Measurements from ENCODE around the gene SETD2. TPM values are rescaled to one million over a fixed set of nuclear protein-coding genes. Genes with fewer than 3 reads are reported as not detected.

SETD2 gene
- total and polyA plus RNA-seq, 9 of the 15 experiments (the other 6 are each of a cell fraction or from before 2014, with no cell fraction given), result 8.2 to 44.0 (median 33.6) TPM

DNA sequence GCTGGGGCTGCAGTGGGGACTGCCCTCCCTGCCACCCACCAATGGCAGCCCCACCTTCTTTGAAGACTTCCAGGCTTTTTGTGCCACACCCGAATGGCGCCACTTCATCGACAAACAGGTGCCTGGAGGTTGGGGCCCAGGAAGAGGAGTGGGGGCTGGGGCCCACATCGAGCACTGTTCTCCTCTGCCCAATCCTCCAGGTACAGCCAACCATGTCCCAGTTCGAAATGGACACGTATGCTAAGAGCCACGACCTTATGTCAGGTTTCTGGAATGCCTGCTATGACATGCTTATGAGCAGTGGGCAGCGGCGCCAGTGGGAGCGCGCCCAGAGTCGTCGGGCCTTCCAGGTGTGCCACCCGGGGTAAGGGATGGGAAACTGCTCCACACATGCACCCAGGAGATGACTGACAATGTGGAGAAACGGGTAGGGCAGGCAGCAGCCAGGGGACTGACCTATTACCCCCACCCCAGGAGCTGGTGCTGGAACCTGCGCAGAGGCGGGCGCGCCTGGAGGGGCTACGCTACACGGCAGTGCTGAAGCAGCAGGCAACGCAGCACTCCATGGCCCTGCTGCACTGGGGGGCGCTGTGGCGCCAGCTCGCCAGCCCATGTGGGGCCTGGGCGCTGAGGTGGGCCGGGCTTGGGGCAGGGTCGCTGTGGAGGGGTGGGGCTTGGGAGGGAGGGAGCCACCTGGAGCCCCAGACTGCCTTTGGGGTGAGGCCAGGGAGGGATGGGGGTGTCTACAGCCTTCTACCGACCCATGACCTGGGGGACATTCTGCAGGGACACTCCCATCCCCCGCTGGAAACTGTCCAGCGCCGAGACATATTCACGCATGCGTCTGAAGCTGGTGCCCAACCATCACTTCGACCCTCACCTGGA is 161.5 kb downstream of the SETD2 start (continued):
- no peak for TF ChIP-seq KDM1A (IDR thresholded peaks at IDR 0.05)
- TF ChIP-seq, protein P1, sequence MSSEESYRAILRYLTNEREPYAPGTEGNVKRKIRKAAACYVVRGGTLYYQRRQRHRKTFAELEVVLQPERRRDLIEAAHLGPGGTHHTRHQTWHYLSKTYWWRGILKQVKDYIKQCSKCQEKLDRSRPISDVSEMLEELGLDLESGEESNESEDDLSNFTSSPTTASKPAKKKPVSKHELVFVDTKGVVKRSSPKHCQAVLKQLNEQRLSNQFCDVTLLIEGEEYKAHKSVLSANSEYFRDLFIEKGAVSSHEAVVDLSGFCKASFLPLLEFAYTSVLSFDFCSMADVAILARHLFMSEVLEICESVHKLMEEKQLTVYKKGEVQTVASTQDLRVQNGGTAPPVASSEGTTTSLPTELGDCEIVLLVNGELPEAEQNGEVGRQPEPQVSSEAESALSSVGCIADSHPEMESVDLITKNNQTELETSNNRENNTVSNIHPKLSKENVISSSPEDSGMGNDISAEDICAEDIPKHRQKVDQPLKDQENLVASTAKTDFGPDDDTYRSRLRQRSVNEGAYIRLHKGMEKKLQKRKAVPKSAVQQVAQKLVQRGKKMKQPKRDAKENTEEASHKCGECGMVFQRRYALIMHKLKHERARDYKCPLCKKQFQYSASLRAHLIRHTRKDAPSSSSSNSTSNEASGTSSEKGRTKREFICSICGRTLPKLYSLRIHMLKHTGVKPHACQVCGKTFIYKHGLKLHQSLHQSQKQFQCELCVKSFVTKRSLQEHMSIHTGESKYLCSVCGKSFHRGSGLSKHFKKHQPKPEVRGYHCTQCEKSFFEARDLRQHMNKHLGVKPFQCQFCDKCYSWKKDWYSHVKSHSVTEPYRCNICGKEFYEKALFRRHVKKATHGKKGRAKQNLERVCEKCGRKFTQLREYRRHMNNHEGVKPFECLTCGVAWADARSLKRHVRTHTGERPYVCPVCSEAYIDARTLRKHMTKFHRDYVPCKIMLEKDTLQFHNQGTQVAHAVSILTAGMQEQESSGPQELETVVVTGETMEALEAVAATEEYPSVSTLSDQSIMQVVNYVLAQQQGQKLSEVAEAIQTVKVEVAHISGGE (CRISPR knock-in tag; IDR thresholded peaks at IDR 0.05), result no peak
- TF ChIP-seq, protein P2, sequence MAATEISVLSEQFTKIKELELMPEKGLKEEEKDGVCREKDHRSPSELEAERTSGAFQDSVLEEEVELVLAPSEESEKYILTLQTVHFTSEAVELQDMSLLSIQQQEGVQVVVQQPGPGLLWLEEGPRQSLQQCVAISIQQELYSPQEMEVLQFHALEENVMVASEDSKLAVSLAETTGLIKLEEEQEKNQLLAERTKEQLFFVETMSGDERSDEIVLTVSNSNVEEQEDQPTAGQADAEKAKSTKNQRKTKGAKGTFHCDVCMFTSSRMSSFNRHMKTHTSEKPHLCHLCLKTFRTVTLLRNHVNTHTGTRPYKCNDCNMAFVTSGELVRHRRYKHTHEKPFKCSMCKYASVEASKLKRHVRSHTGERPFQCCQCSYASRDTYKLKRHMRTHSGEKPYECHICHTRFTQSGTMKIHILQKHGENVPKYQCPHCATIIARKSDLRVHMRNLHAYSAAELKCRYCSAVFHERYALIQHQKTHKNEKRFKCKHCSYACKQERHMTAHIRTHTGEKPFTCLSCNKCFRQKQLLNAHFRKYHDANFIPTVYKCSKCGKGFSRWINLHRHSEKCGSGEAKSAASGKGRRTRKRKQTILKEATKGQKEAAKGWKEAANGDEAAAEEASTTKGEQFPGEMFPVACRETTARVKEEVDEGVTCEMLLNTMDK (IDR thresholded peaks at IDR 0.05; ENCODE audit: borderline replicate concordance, insufficient read depth, low read depth, low read length, poor library complexity, severe bottlenecking), result peak; percentile 90
- TF ChIP-seq TBL1XR1 (IDR thresholded peaks at IDR 0.05; ENCODE audit: low read length in 2 of 2), result no peak
- no peak for TF ChIP-seq ZNF133 (CRISPR knock-in tag; IDR thresholded peaks at IDR 0.05)
- TF ChIP-seq NFIC (IDR thresholded peaks at IDR 0.05), result peak; percentile 63
- TF ChIP-seq, protein P3, sequence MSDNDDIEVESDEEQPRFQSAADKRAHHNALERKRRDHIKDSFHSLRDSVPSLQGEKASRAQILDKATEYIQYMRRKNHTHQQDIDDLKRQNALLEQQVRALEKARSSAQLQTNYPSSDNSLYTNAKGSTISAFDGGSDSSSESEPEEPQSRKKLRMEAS (CRISPR knock-in tag; IDR thresholded peaks at IDR 0.05), result no peak
- TF ChIP-seq, protein P4, sequence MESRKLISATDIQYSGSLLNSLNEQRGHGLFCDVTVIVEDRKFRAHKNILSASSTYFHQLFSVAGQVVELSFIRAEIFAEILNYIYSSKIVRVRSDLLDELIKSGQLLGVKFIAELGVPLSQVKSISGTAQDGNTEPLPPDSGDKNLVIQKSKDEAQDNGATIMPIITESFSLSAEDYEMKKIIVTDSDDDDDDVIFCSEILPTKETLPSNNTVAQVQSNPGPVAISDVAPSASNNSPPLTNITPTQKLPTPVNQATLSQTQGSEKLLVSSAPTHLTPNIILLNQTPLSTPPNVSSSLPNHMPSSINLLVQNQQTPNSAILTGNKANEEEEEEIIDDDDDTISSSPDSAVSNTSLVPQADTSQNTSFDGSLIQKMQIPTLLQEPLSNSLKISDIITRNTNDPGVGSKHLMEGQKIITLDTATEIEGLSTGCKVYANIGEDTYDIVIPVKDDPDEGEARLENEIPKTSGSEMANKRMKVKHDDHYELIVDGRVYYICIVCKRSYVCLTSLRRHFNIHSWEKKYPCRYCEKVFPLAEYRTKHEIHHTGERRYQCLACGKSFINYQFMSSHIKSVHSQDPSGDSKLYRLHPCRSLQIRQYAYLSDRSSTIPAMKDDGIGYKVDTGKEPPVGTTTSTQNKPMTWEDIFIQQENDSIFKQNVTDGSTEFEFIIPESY (CRISPR knock-in tag; IDR thresholded peaks at IDR 0.05), result peak; percentile 97
- no peak for TF ChIP-seq MTA1 (IDR thresholded peaks at IDR 0.05; ENCODE audit: borderline replicate concordance)
- no peak for TF ChIP-seq ZEB2 (IDR thresholded peaks at IDR 0.05)
